ENCODE measurements around the gene JAZF1.
"Not testable (repeated sequence)": the region's sequence is repeated elsewhere in the genome, so short reads cannot be mapped to it uniquely, and the experiment has no call there.

JAZF1 gene

GRCh38 chr7:27914409-27914808 is 266.2 kb downstream of the JAZF1 start:
- DNase-seq (ENCODE audit: low read depth in 2 of 2), result no peak

GRCh38 chr7:27912751-27913150 is 267.8 kb downstream of the JAZF1 start:
- DNase-seq (ENCODE audit: low read depth in 2 of 2), result no peak

DNA sequence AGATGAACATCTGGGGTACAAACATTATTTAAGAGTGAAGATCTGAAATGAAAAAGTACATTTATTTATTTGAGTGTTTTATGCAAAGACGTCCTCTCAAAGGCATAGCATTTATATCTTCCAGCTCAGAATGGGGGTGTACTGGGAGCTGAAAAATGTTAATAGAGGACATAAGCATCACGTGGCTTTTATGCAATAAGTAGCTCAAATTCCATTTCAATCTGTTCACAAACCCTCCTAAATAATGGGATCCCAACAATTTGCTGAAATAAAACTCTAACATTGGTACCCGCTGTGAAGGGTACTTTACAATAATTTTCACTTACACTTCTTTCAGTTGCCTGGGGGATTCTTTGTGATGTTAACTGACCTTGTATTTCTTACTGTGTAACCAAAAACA is 268.7 kb downstream of the JAZF1 start:
- DNase-seq (ENCODE audit: low read depth in 2 of 2), result no peak

GRCh38 chr7:27910326-27910725 is 270.3 kb downstream of the JAZF1 start:
- no peak for DNase-seq (ENCODE audit: low read depth in 2 of 2)

- no peak for DNase-seq (ENCODE audit: low read depth in 2 of 2)
Measured at GRCh38 chr7:27908534-27909165, 271.9 kb downstream of the JAZF1 start.

GRCh38 chr7:27906385-27907091 is 274.1 kb downstream of the JAZF1 start:
- DNase-seq (ENCODE audit: low read depth in 2 of 2), result no peak

DNA sequence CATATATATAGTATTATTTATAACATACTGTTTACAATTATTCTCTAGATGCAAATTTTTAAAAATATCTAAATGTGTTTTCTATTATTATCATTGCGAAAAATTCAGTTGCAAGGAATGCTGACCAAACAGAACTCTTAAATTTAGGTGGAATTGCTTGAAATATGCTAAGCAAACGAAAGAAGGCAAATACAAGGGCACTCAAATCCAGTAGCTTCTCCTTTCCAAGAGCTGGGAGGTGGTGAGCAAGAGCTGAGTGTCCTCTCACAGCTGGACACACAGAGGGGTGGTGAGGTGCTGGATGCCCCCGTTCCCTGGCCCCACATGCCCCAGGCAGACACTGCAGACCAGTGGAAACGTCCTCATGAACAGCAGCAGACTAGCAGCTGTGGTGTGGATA is 274.6 kb downstream of the JAZF1 start:
- DNase-seq (ENCODE audit: low read depth in 2 of 2), result no peak

- no peak for DNase-seq (ENCODE audit: low read depth in 2 of 2)
Measured at GRCh38 chr7:27901028-27901760, 279.4 kb downstream of the JAZF1 start.

GRCh38 chr7:27900006-27900405 is 280.6 kb downstream of the JAZF1 start:
- no peak for DNase-seq (ENCODE audit: low read depth in 2 of 2)

DNA sequence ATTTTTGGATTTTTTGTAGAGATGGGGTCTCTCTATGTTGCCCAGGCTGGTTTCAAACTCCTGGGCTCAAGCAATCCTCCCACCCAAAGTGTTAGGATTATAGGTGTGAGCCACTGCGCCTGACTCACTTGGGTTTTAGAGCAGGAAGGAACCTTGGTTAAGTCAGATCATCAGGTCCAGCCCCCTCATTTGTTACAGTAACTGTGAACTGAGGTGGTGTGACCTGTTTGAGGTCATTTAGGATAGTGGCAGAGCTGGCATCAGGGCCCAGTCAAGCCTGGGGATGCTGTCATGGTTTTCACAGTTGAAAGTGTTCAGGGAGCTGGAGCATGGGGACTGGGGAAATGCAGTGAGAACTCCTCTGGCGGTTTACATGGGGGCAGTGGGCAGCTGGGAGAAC is 281.0 kb downstream of the JAZF1 start:
- DNase-seq (ENCODE audit: low read depth in 2 of 2), result no peak

GRCh38 chr7:27897441-27897847 is 283.2 kb downstream of the JAZF1 start:
- no peak for DNase-seq (ENCODE audit: low read depth in 2 of 2)

DNA sequence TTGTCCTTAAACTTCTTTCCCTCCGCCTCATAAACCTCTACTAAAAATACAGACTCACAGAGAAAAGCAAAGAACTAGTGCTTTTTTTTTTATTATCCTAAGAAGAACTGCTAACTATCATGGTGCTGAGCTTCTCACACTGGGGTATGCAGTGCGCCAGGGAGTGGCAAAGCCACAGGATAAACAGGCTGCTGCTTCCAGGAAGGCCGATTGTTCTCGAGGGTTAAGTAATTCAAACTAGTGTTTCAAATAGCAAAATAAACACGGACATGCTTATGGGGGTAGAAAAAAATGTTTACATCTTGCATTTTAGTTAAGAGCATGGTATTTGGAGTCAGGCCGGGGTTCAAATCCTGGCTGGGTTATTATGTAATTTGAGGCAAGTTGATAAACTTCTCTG is 283.6 kb downstream of the JAZF1 start:
- DNase-seq (ENCODE audit: low read depth in 2 of 2), result no peak

GRCh38 chr7:27895551-27895950 is 285.0 kb downstream of the JAZF1 start:
- no peak for DNase-seq (ENCODE audit: low read depth in 2 of 2)

DNA sequence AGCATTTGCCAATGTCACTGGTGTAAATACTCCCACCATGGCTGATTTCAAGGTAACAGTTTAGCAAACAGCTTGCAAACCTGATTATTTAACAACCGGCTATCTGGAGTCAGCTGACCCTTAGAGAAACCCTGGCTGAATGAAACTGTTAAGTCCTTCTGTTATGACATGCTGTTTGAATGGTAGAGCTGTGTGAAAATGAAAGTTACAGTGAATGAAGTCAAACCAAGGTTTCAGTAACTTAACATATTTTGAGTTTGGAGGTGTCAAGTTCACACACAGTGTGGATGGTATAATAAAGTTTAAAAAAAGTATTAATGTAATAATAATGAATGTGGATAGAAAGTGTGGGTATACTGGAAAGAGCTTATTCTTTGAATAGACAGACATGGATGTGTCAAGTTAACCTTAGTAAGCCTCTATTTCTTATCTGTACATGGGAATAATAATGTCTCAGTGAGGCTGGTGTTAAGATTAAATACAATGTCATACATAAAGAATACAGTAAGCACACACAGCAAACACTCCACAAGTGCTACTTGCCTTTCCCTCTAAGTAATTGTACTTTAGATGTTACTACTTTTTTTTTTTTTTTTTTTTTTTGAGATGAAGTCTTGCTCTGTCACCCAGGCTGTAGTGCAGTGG is 290.3 kb downstream of the JAZF1 start:
- DNase-seq (ENCODE audit: low read depth in 2 of 2), result no peak

- no peak for DNase-seq (ENCODE audit: low read depth in 2 of 2)
Measured at GRCh38 chr7:27889800-27890199, 290.8 kb downstream of the JAZF1 start.

DNA sequence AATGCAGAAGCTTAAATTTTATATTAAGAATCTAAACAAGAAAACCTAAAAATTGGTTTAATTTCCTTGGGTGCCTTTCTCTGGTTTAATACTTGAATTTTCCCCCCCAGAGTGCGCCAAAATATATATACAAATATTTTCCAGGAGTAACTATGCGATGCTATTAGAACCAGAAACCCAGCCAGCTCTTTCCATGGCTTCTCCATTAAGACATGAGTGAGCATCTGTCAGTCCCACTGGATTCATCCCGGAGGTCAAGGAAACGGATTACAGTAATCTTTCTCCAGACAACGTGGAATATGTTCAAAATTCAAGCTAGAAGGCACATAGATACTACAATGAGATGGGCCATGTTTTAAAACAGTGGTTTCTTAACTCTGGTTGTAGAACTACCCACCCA is 291.9 kb downstream of the JAZF1 start:
- no peak for DNase-seq (ENCODE audit: low read depth in 2 of 2)

- not testable (repeated sequence) for DNase-seq (ENCODE audit: low read depth in 2 of 2)
Measured at GRCh38 chr7:27886710-27887109, 293.9 kb downstream of the JAZF1 start.

- no peak for DNase-seq (ENCODE audit: low read depth in 2 of 2)
Measured at GRCh38 chr7:27885652-27886051, 294.9 kb downstream of the JAZF1 start.

- no peak for DNase-seq (ENCODE audit: low read depth in 2 of 2)
Measured at GRCh38 chr7:27883696-27884095, 296.9 kb downstream of the JAZF1 start.

- DNase-seq (ENCODE audit: low read depth in 2 of 2), result no peak
Measured at GRCh38 chr7:27876756-27877155, 303.8 kb downstream of the JAZF1 start.

DNA sequence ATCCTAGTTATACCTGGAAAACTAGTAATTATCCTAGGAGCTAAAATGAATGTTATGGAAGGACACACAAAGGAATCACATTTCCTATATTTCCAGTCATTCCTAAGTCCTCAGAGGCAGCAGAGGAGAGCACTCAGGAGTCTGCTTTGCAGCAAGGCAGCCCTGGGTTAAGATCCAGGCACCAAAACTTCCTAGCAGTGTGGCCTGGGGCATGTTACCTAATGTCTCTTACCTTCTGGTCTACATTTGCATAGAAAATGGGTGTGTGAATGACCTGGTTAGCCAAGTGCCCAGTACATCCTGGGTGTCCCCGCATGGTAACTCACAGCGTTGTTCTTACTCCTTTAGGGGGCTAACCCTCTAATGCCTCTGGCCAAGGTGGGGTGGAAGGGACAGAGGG is 304.8 kb downstream of the JAZF1 start:
- DNase-seq (ENCODE audit: low read depth in 2 of 2), result no peak

DNA sequence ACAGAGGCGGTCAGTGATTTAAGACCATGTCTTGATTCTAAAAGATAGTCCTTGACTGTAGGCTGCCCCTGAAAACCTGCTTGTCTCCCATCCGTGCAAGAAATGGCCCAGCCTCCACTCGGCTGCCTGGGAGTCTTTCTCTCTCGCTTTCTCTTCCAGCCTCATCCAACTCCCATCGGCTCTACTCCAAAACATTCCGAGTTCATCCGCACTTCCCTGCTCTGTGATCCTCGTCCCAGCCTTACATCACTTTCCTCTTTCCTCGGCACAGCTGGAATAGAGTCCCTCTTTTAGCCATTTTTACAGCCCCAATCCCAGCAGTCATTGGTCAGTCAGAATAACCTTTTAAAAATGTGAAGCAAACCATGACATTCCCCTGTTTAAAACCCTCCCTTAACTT is 305.5 kb downstream of the JAZF1 start:
- DNase-seq (ENCODE audit: low read depth in 2 of 2), result no peak
